HG03280 (cell line): ENCODE data around the gene SLC7A11.
A peak's percentile ranks its signal among the peaks of the same experiment; 100 is the strongest.
"Not testable (repeated sequence)": the region's sequence is repeated elsewhere in the genome, so short reads cannot be mapped to it uniquely, and the experiment has no call there.

Experiments used
- ATAC-seq: cut with Tn5 transposase; IDR thresholded peaks from one replicate; pipeline ENCODE4 v1.9.1; 2021; ENCODE audit warnings: mild to moderate bottlenecking, moderate library complexity; ENCODE audit not compliant: unreplicated experiment

SLC7A11 gene

GRCh38 chr4:138210576-138210975 lies 31.6 kb downstream of the SLC7A11 start:
- not testable (repeated sequence) for ATAC-seq

DNA sequence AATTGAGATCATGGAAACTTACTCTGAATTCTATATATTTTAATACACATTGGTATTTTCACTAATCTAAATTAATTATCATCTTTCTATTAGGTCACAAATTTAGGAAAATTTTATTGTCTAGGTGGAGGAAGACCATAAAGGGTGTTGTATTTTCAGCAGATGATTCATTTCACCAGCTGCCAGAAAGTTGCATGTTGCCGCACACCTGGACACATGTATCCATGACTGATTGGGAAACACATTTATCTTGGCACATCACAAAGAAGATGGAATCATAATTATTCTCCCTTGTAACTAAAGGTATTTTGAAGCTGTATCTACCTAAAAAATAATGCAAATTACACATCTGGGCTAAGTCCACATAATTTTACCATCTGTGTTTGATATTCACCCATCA lies 33.1 kb downstream of the SLC7A11 start:
- no peak for ATAC-seq

- no peak for ATAC-seq
Observed at GRCh38 chr4:138205531-138206233, 36.5 kb downstream of the SLC7A11 start.

DNA sequence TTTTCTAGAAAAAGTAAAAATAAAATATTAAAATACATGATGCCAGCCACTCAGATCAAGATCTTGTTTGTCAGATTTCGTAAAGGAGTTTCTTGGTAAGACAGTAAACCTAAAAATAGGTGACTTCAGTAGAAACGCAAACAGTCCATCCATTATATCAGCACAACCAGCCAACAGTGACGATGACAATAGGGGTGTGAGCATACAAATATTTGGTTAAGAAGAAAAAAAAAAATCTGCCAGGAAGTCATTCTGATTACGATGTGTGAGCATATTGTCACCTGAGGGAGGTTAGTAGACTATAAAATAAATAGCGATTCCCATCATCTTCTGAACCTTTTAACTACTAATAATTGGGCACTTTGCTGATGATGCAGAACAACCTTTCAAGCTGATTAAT lies 37.6 kb downstream of the SLC7A11 start:
- no peak for ATAC-seq

GRCh38 chr4:138202686-138203085 lies 39.5 kb downstream of the SLC7A11 start:
- no peak for ATAC-seq

DNA sequence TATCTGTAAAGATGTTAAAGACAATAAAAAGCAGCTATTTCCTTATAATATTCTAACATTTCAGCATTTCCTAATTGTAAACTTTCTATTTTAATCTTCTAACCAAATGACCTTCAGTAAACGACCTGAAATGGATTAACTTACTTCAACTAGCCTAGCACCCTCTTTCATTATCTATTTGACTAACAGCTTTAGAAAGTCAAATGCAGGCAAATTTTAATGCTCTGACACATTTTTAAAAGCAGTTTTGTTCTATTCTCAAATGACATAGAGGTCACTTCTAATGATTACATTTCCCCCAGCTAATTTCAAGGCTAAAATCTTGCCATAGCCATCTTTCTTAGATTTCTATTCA lies 41.9 kb downstream of the SLC7A11 start:
- peak; percentile 66 for ATAC-seq

DNA sequence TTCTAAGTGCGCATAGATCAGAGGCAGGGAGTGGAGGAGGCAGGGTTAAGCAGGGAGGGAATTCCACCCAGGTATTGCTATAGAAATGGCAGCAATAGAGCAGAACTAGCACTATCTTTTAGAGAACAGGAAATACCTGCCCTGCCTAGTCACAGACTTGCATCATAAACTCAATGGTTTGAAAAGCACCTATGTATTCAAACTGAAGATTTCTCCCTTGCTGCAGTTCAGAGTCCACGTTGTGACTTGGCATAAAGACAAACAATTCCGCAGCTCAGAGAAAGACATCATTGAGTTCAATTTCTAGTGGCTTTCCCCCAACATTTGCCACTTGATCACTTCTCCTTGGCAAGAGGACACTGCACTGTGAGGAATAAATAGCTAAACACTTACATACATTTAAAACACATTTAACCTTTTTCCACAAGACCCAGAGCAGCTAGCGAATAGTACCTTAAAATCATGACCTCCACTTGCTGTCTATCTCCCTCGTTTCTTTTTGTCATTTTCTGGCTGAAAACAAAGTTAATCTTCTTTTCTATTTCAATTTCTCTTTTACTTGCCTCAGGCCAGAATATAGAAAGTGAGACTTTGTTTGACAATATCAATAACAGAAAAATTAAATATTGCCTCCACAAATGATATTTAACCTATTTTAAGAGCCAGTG lies 42.4 kb downstream of the SLC7A11 start:
- peak; percentile 80 for ATAC-seq

DNA sequence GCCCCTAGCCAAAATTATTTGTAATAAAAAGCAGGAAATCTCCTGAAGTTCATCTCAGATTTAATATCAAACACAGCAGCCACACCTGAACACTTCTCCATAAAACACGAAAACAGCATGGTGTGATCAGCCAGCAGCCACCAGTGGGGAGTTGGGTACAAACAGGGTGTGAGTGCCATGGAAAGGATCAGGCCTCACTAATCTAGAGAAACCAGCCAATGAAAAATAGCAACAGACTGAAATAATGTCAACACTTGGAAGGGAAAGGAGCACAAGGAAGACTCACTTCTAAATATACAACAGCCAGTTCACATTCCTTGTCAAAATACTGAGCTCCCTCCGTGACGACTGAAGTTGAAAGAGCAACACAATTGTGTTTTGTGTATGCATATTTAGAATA lies 46.0 kb downstream of the SLC7A11 start:
- ATAC-seq, result no peak

DNA sequence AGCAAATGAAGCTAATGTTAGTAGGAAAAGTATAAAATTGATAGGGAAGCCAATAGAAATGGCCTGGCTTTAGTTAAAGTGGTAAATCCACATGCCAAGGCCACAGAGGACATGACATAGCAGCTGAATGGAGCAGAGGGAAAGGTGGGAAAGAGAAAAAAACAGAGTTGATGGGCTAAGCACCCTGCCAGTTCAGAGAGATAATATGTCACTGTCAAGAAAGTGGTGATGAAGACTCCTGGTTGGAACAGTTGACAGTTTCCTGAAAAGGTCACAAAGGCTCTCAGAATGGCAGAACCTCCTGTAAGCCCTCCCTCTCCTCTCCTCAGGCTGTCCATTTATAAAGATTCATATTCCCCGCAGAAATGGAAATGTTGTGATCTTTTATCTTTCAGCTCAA lies 48.2 kb downstream of the SLC7A11 start:
- no peak for ATAC-seq

DNA sequence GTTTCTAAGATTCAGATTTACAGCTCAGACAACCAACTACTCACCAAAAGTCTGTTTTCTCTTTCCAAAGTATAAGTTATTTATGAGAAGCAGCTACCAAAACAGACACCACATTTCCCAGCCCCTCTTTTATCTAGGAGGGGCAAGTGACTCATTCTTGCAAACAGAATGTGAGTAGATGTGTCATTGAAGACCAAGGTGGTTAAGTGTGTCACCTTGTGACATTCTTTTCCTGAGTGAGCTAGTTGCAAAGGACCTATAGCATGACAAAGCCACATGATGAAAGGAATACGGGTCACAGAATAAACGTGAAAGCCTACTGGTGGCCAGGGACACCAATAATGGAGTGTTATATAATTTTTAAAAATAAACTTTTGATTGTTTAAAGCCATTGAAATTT lies 50.0 kb downstream of the SLC7A11 start:
- no peak for ATAC-seq

DNA sequence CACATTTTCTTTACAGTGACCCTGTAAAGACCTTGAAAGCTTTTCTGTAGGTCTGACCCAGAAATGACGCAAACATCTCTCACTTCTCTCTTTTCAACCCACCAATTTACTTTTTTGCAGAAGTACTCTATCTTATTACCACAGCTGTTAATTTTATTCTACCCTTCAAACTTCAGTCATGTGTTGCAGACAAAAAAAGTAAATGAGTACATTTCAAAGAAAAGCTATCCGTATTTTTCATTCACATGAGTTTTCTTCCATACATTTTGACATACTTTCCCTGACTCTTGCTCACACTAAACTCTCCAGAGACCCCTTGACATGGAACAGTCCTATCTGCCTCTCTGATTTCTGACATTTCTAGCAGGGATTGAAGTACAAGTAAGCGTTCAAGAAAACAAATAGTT lies 51.7 kb downstream of the SLC7A11 start:
- peak; percentile 99 for ATAC-seq

DNA sequence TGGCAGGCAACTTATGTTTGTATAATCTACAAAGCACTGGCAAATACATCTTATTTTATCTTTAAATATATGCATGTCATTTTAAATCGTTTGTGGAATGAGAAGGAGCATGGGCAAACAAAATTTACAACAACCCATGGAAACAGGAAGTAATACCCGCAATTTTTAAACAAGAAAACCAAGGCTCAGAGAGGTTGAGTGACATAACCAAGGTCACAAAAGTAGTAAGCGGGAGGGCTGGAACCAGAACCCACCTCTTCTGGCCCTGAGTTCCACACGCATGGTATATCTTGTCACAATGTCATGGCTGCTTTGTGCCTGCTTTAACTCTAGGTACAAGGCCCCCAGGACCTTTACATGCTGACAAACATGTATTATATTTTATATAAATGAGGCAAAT lies 52.9 kb downstream of the SLC7A11 start:
- ATAC-seq, result no peak

GRCh38 chr4:138188406-138189084 lies 53.6 kb downstream of the SLC7A11 start:
- ATAC-seq, result no peak

GRCh38 chr4:138185859-138186645 lies 56.1 kb downstream of the SLC7A11 start:
- no peak for ATAC-seq

GRCh38 chr4:138184886-138185285 lies 57.3 kb downstream of the SLC7A11 start:
- ATAC-seq, result no peak

GRCh38 chr4:138182838-138183426 lies 59.2 kb downstream of the SLC7A11 start:
- ATAC-seq, result no peak

DNA sequence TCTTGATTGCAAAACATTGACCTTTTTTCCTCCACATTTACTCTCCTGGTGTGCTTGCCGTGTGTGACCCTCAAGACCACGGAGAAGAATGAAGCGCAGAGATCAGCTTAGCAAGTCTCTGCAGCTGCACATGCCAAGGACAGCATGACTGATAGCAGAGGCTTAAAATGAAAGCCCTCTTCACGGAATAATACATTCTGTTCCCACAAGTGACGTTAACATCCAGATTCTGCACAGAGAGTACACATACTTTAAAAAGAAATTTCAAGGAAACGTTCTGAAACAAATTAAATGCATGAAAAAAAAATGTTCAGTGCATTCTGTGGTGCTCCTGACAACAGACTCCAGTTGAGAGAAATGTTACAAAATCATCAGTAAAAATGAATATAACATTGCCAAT lies 60.9 kb downstream of the SLC7A11 start:
- ATAC-seq, result no peak

- no peak for ATAC-seq
Observed at GRCh38 chr4:138178566-138178965, 63.6 kb downstream of the SLC7A11 start.

DNA sequence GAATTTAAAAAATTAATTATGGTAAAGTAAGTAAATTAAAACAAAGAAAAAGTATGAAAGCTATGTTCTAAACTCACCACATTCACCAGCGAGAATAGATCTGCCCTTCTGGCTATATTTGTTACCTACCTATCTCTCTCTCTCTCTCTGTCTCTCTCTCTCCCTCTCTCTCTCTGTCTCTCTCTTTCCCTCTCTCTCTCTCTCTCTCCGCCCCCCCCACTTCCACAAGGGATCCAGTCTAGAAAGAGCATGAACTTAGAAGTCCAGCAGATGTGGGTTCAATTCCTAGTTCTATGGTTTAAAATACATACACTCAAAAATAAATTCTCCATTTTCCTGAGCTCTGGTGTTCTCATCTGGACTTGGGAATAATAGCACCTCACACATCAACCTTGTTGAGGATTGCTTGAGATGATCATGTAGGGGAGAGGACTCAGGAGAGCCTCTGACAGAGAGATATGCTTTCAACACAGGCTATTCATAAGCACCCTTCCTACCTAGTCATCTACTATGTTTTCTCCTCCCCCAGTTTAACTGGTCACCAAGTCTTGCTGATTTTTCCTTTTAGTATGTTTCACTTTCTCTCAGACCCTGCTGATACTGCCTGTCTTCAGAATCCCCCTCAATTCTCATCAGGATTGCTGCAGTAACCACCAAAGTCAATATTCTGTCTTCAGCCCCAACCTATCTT lies 64.7 kb downstream of the SLC7A11 start:
- ATAC-seq, result peak; percentile 56

DNA sequence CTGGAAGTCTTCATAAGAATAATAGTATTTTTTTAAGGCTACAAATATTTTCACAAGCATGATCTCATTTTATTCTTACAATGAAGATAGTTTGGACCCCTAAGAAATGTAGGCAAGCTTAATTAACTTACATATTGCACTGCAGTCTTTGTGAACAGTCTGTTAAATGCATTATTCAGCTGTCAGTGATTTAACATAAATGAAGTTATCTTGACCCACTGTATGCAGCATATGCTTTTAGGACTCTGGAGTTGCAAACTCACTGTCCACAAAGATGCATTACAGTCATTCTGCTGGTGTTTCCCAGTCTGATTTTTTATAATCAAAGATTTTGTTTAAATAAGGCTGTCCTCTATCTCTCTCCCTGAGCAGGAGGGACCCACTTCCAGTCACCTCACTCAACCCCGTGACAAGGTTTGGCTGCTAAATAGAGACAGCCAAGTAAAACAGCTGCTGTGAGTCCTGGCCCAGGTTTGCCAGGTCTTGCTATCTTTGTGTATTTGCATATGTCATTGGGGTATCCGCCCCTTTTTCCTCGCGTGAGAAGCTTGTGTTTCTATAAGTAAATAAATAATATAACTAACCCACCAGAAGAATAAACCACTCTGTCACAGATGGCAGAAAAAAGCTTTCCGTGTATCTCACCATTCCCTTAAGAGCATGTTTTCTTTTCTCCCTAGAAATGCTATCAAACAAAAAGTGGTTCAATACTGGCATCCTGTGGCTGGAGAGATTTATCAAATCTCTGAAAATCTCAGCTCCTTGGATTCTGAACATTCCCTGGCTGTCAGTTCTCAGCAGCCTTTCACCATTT lies 67.0 kb downstream of the SLC7A11 start:
- ATAC-seq, result no peak
